ENCODE results near the gene TGM1.
A peak's percentile ranks its signal among the peaks of the same experiment; 100 is the strongest.

Gene TGM1

GRCh38 chr14:24262821-24263733, at the start of gene TGM1:
TSS of gene TGM1 (minus strand) at chr14:24263177. CDS start at chr14:24262352, 825 bp downstream.
- DNase-seq (ENCODE audit: low spot score), result no peak

GRCh38 chr14:24311837-24312615, 49.0 kb upstream of the TGM1 start:
- no peak for DNase-seq (ENCODE audit: low spot score)

- DNase-seq (ENCODE audit: low spot score), result peak; percentile 82
Observed at GRCh38 chr14:24310646-24311604, 47.9 kb upstream of the TGM1 start, which contains the start of gene LTB4R. TSS of gene LTB4R (plus strand) at chr14:24311502. CDS start at chr14:24315652, 4,150 bp downstream.

- DNase-seq (ENCODE audit: low spot score), result no peak
Observed at GRCh38 chr14:24310265-24310645, 47.3 kb upstream of the TGM1 start.

- DNase-seq (ENCODE audit: low spot score), result no peak
Observed at GRCh38 chr14:24309538-24310264, 46.7 kb upstream of the TGM1 start, which contains the start of gene LTB4R2. TSS of gene LTB4R2 (plus strand) at chr14:24310140. CDS start at chr14:24310665, 525 bp downstream.

GRCh38 chr14:24308342-24309124, 45.6 kb upstream of the TGM1 start:
- DNase-seq (ENCODE audit: low spot score), result no peak

GRCh38 chr14:24307575-24308341, 44.8 kb upstream of the TGM1 start, which contains the start of gene CIDEB:
TSS of gene CIDEB (minus strand) at chr14:24307977. CDS start at chr14:24307858, 119 bp downstream.
- no peak for DNase-seq (ENCODE audit: low spot score)

GRCh38 chr14:24307156-24307574, 44.2 kb upstream of the TGM1 start:
- DNase-seq (ENCODE audit: low spot score), result no peak

GRCh38 chr14:24304019-24304387, 41.0 kb upstream of the TGM1 start:
- no peak for DNase-seq (ENCODE audit: low spot score)

- DNase-seq (ENCODE audit: low spot score), result no peak
Observed at GRCh38 chr14:24300326-24300980, 37.5 kb upstream of the TGM1 start.

- DNase-seq (ENCODE audit: low spot score), result peak; percentile 96
Observed at GRCh38 chr14:24299255-24300191, 36.5 kb upstream of the TGM1 start, which contains the start of the genes DHRS1 and NOP9. TSS of gene DHRS1 (minus strand) at chr14:24299780. CDS start at chr14:24299106, 674 bp downstream. TSS of gene NOP9 (plus strand) at chr14:24299850. CDS start at chr14:24299955, 105 bp downstream.

GRCh38 chr14:24298892-24299254, 35.9 kb upstream of the TGM1 start:
- no peak for DNase-seq (ENCODE audit: low spot score)

- no peak for DNase-seq (ENCODE audit: low spot score)
Observed at GRCh38 chr14:24297190-24297964, 34.4 kb upstream of the TGM1 start.

GRCh38 chr14:24296341-24297157, 33.6 kb upstream of the TGM1 start:
- DNase-seq (ENCODE audit: low spot score), result no peak

GRCh38 chr14:24293525-24293924, 30.5 kb upstream of the TGM1 start:
- no peak for DNase-seq (ENCODE audit: low spot score)
